Panc1 (cell line): Measurements from ENCODE around the gene PCSK1N.

ENCODE experiments used
- POLR2AphosphoS5 ChIP-seq: IDR thresholded peaks from 2 replicates; pipeline ENCODE4 v1.6.1; 2012; ENCODE audit warnings: mild to moderate bottlenecking, low read depth, low read length, moderate library complexity
- TF ChIP-seq, protein P1 (sequence below), 2 experiments: IDR thresholded peaks; 2 replicates each; pipeline ENCODE4 v1.6.1; 2011 to 2012; ENCODE audit warnings: low read depth in 2 of 2, control low read depth in 1 of 2, low read length in 1 of 2, mild to moderate bottlenecking in 1 of 2, moderate library complexity in 1 of 2; ENCODE audit not compliant: insufficient read depth in 1 of 2

DNA sequence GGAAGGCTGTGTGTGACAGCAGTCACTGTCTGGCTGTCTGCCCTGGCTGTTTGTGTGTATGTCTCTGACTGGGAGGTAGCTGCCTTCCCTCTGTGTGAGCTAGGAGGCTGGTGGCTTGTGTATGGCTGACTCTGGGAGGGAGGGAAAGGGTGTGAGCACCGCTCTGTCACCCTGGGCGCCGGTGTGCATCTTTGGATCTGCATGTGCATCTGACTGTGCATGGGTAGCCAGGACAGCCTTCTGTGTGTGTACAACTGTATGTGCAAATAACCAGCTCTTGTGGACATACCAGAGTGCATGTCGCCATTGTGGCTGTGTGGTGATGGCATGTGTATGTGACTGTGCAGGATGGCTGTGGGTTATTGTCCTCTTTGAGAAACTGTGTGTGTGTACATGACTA, 16.5 kb downstream of the PCSK1N start:
- TF ChIP-seq, protein P1, sequence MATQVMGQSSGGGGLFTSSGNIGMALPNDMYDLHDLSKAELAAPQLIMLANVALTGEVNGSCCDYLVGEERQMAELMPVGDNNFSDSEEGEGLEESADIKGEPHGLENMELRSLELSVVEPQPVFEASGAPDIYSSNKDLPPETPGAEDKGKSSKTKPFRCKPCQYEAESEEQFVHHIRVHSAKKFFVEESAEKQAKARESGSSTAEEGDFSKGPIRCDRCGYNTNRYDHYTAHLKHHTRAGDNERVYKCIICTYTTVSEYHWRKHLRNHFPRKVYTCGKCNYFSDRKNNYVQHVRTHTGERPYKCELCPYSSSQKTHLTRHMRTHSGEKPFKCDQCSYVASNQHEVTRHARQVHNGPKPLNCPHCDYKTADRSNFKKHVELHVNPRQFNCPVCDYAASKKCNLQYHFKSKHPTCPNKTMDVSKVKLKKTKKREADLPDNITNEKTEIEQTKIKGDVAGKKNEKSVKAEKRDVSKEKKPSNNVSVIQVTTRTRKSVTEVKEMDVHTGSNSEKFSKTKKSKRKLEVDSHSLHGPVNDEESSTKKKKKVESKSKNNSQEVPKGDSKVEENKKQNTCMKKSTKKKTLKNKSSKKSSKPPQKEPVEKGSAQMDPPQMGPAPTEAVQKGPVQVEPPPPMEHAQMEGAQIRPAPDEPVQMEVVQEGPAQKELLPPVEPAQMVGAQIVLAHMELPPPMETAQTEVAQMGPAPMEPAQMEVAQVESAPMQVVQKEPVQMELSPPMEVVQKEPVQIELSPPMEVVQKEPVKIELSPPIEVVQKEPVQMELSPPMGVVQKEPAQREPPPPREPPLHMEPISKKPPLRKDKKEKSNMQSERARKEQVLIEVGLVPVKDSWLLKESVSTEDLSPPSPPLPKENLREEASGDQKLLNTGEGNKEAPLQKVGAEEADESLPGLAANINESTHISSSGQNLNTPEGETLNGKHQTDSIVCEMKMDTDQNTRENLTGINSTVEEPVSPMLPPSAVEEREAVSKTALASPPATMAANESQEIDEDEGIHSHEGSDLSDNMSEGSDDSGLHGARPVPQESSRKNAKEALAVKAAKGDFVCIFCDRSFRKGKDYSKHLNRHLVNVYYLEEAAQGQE (IDR thresholded peaks at IDR 0.05; ENCODE audit: insufficient read depth in 1 of 2, low read depth in 2 of 2, low read length in 1 of 2): no peak
- TF ChIP-seq POLR2AphosphoS5: no peak
